HepG2 (cell line): ENCODE results near the gene KRTAP5-11. TPM values are rescaled to one million over a fixed set of nuclear protein-coding genes. Genes with fewer than 3 reads are reported as not detected.

ENCODE experiments used
- GFI1 ChIP-seq: sonication (generic); formaldehyde crosslinking; IDR thresholded peaks from 2 replicates; pipeline ENCODE4 v1.5.0; 2020; ENCODE audit warnings: missing genetic modification reagents, mild to moderate bottlenecking, borderline replicate concordance
- MED1 ChIP-seq: sonication (generic); formaldehyde crosslinking; IDR thresholded peaks from 2 replicates; pipeline ENCODE4 v1.4.0; 2020; ENCODE audit warnings: missing genetic modification reagents
- MEF2D ChIP-seq: sonication (generic); formaldehyde crosslinking; IDR thresholded peaks from 2 replicates; pipeline ENCODE4 v1.5.1; 2020; ENCODE audit warnings: mild to moderate bottlenecking, missing genetic modification reagents
- RBFOX2 ChIP-seq: fragments of 200-400 bp; formaldehyde crosslinking; IDR thresholded peaks from 2 replicates; pipeline ENCODE4 v1.6.1; 2017; ENCODE audit warnings: low read depth, mild to moderate bottlenecking, low read length
- SAP130 ChIP-seq: IDR thresholded peaks from 2 replicates; pipeline ENCODE4 v1.6.1; 2016; ENCODE audit warnings: low read depth
- TBX2 ChIP-seq: sonication (generic); formaldehyde crosslinking; IDR thresholded peaks from 2 replicates; pipeline ENCODE4 v1.5.0; 2020; ENCODE audit warnings: missing genetic modification reagents, mild to moderate bottlenecking, borderline replicate concordance
- YEATS4 ChIP-seq: sonication (generic); formaldehyde crosslinking; IDR thresholded peaks from 2 replicates; pipeline ENCODE4 v1.4.0; 2020; ENCODE audit warnings: missing genetic modification reagents, borderline replicate concordance
- YY1 ChIP-seq: IDR thresholded peaks from 2 replicates; pipeline ENCODE4 v1.6.1; 2011; ENCODE audit warnings: low read length, low read depth, moderate library complexity, mild to moderate bottlenecking; ENCODE audit not compliant: insufficient read depth, insufficient replicate concordance
- ZSCAN9 ChIP-seq: IDR thresholded peaks from 2 replicates; pipeline ENCODE4 v1.6.1; 2016; ENCODE audit warnings: borderline replicate concordance
- polyA plus RNA-seq, 8 experiments: library from polyadenylated mRNA; depleted of rRNA in 3 of 8; stranded (reverse) in 7 of 8; unstranded in 1 of 8; fragments of >200 nt; fragmentation: Illumina TruSeq in 4 of 8; extraction: Trizol in 4 of 8; gene quantifications; 2 replicates each; pipeline versions ENCODE4 v1.2.1 to v1.2.3, GENCODE V29; 2011 to 2016; ENCODE audit warnings: low read depth in 4 of 8, missing spikeins in 1 of 8, mixed read lengths in 1 of 8; ENCODE audit not compliant: insufficient read depth in 1 of 8
- total RNA-seq, 5 experiments: library from RNA; depleted of rRNA; stranded (reverse); fragments of >200 nt; fragmentation: Illumina TruSeq; extraction: Trizol; gene quantifications; 2 replicates each; pipeline ENCODE4 v1.2.3, GENCODE V29; 2016; ENCODE audit warnings: low read depth in 1 of 5
- TF ChIP-seq, protein P1 (sequence below): IDR thresholded peaks from 2 replicates; pipeline ENCODE4 v1.4.0; 2020; ENCODE audit warnings: mild to moderate bottlenecking, missing genetic modification reagents
- TF ChIP-seq, protein P2 (sequence below): IDR thresholded peaks from 2 replicates; pipeline ENCODE4 v1.6.1; 2016
- TF ChIP-seq, protein P3 (sequence below): IDR thresholded peaks from 2 replicates; pipeline ENCODE4 v1.6.1; 2016; ENCODE audit warnings: missing genetic modification reagents, missing compliant biosample characterization
- TF ChIP-seq, protein P4 (sequence below): sonication (generic); formaldehyde crosslinking; IDR thresholded peaks from 2 replicates; pipeline ENCODE4 v1.4.0; 2020; ENCODE audit warnings: missing genetic modification reagents
- TF ChIP-seq, protein P5 (sequence below): sonication (generic); formaldehyde crosslinking; IDR thresholded peaks from 2 replicates; pipeline ENCODE4 v1.5.1; 2020; ENCODE audit warnings: mild to moderate bottlenecking, missing genetic modification reagents, borderline replicate concordance

The KRTAP5-11 gene
- total and polyA plus RNA-seq, 2 of the 13 experiments (the other 11 are each of a cell fraction or from before 2014, with no cell fraction given), result not detected

DNA sequence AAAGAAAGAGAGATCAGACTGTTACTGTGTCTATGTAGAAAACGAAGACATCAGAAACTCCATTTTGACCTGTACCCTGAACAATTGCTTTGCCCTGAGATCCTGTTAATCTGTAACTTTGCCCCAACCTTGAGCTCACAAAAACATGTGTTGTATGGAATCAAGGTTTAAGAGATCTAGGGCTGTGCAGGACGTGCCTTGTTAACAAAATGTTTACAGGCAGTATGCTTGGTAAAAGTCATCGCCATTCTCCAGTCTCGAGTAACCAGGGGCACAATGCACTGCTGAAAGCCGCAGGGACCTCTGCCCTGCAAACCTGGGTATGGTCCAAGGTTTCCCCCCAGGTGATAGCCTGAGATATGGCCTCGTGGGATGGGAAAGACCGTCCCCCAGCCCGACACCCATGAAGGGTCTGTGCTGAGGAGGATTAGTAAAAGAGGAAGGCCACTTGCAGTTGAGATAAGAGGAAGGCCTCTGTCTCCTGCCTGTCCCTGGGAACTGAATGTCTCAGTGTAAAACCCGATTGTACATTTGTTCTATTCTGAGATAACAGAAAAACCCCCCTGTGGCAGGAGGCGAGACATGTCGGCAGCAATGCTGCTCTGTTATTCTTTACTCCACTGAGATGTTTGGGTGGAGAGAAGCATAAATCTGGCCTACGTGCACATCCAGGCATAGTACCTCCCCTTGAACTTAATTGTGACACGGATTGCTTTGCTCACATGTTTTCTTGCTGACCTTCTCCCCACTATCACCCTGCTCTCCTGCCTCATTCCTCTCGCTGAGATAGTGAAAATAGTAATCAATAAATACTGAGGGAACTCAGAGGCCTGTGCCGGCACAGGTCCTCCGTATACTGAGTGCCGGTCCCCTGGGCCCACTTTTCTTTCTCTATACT lies 47.7 kb downstream of the KRTAP5-11 start (continued):
- peak; percentile 93 for TF ChIP-seq MED1
- TF ChIP-seq YEATS4 (CRISPR knock-in tag), result peak; percentile 65
- TF ChIP-seq ZSCAN9 (CRISPR knock-in tag), result peak; percentile 9; the same call in 1 of the 2 replicates
- peak; percentile 51 for TF ChIP-seq MEF2D
- TF ChIP-seq, protein P1, sequence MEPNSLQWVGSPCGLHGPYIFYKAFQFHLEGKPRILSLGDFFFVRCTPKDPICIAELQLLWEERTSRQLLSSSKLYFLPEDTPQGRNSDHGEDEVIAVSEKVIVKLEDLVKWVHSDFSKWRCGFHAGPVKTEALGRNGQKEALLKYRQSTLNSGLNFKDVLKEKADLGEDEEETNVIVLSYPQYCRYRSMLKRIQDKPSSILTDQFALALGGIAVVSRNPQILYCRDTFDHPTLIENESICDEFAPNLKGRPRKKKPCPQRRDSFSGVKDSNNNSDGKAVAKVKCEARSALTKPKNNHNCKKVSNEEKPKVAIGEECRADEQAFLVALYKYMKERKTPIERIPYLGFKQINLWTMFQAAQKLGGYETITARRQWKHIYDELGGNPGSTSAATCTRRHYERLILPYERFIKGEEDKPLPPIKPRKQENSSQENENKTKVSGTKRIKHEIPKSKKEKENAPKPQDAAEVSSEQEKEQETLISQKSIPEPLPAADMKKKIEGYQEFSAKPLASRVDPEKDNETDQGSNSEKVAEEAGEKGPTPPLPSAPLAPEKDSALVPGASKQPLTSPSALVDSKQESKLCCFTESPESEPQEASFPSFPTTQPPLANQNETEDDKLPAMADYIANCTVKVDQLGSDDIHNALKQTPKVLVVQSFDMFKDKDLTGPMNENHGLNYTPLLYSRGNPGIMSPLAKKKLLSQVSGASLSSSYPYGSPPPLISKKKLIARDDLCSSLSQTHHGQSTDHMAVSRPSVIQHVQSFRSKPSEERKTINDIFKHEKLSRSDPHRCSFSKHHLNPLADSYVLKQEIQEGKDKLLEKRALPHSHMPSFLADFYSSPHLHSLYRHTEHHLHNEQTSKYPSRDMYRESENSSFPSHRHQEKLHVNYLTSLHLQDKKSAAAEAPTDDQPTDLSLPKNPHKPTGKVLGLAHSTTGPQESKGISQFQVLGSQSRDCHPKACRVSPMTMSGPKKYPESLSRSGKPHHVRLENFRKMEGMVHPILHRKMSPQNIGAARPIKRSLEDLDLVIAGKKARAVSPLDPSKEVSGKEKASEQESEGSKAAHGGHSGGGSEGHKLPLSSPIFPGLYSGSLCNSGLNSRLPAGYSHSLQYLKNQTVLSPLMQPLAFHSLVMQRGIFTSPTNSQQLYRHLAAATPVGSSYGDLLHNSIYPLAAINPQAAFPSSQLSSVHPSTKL (CRISPR knock-in tag), result peak; percentile 61
- peak; percentile 49; the same call in 1 of the 2 replicates for TF ChIP-seq TBX2 (CRISPR knock-in tag)
- peak; percentile 76; the same call in 1 of the 2 replicates for TF ChIP-seq GFI1 (CRISPR knock-in tag)
- peak; percentile 20 for TF ChIP-seq YY1
- TF ChIP-seq RBFOX2, result 0 out of 2 replicates have a peak, but pooled peaks have one; percentile 37
- peak; percentile 35; the same call in 1 of the 2 replicates for TF ChIP-seq SAP130 (CRISPR knock-in tag)
- TF ChIP-seq, protein P2, sequence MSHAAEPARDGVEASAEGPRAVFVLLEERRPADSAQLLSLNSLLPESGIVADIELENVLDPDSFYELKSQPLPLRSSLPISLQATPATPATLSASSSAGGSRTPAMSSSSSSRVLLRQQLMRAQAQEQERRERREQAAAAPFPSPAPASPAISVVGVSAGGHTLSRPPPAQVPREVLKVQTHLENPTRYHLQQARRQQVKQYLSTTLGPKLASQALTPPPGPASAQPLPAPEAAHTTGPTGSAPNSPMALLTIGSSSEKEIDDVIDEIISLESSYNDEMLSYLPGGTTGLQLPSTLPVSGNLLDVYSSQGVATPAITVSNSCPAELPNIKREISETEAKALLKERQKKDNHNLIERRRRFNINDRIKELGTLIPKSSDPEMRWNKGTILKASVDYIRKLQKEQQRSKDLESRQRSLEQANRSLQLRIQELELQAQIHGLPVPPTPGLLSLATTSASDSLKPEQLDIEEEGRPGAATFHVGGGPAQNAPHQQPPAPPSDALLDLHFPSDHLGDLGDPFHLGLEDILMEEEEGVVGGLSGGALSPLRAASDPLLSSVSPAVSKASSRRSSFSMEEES (CRISPR knock-in tag), result peak; percentile 80; the same call in 1 of the 2 replicates
- TF ChIP-seq, protein P3, sequence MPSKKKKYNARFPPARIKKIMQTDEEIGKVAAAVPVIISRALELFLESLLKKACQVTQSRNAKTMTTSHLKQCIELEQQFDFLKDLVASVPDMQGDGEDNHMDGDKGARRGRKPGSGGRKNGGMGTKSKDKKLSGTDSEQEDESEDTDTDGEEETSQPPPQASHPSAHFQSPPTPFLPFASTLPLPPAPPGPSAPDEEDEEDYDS (CRISPR knock-in tag), result peak; percentile 73
- TF ChIP-seq, protein P4, sequence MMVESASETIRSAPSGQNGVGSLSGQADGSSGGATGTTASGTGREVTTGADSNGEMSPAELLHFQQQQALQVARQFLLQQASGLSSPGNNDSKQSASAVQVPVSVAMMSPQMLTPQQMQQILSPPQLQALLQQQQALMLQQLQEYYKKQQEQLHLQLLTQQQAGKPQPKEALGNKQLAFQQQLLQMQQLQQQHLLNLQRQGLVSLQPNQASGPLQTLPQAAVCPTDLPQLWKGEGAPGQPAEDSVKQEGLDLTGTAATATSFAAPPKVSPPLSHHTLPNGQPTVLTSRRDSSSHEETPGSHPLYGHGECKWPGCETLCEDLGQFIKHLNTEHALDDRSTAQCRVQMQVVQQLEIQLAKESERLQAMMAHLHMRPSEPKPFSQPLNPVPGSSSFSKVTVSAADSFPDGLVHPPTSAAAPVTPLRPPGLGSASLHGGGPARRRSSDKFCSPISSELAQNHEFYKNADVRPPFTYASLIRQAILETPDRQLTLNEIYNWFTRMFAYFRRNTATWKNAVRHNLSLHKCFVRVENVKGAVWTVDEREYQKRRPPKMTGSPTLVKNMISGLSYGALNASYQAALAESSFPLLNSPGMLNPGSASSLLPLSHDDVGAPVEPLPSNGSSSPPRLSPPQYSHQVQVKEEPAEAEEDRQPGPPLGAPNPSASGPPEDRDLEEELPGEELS, result peak; percentile 81
- TF ChIP-seq, protein P5, sequence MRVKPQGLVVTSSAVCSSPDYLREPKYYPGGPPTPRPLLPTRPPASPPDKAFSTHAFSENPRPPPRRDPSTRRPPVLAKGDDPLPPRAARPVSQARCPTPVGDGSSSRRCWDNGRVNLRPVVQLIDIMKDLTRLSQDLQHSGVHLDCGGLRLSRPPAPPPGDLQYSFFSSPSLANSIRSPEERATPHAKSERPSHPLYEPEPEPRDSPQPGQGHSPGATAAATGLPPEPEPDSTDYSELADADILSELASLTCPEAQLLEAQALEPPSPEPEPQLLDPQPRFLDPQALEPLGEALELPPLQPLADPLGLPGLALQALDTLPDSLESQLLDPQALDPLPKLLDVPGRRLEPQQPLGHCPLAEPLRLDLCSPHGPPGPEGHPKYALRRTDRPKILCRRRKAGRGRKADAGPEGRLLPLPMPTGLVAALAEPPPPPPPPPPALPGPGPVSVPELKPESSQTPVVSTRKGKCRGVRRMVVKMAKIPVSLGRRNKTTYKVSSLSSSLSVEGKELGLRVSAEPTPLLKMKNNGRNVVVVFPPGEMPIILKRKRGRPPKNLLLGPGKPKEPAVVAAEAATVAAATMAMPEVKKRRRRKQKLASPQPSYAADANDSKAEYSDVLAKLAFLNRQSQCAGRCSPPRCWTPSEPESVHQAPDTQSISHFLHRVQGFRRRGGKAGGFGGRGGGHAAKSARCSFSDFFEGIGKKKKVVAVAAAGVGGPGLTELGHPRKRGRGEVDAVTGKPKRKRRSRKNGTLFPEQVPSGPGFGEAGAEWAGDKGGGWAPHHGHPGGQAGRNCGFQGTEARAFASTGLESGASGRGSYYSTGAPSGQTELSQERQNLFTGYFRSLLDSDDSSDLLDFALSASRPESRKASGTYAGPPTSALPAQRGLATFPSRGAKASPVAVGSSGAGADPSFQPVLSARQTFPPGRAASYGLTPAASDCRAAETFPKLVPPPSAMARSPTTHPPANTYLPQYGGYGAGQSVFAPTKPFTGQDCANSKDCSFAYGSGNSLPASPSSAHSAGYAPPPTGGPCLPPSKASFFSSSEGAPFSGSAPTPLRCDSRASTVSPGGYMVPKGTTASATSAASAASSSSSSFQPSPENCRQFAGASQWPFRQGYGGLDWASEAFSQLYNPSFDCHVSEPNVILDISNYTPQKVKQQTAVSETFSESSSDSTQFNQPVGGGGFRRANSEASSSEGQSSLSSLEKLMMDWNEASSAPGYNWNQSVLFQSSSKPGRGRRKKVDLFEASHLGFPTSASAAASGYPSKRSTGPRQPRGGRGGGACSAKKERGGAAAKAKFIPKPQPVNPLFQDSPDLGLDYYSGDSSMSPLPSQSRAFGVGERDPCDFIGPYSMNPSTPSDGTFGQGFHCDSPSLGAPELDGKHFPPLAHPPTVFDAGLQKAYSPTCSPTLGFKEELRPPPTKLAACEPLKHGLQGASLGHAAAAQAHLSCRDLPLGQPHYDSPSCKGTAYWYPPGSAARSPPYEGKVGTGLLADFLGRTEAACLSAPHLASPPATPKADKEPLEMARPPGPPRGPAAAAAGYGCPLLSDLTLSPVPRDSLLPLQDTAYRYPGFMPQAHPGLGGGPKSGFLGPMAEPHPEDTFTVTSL (CRISPR knock-in tag), result peak; percentile 69; the same call in 1 of the 2 replicates
